ENCODE results near the gene ZNF621.
A peak's percentile ranks its signal among the peaks of the same experiment; 100 is the strongest.

The ZNF621 gene

DNA sequence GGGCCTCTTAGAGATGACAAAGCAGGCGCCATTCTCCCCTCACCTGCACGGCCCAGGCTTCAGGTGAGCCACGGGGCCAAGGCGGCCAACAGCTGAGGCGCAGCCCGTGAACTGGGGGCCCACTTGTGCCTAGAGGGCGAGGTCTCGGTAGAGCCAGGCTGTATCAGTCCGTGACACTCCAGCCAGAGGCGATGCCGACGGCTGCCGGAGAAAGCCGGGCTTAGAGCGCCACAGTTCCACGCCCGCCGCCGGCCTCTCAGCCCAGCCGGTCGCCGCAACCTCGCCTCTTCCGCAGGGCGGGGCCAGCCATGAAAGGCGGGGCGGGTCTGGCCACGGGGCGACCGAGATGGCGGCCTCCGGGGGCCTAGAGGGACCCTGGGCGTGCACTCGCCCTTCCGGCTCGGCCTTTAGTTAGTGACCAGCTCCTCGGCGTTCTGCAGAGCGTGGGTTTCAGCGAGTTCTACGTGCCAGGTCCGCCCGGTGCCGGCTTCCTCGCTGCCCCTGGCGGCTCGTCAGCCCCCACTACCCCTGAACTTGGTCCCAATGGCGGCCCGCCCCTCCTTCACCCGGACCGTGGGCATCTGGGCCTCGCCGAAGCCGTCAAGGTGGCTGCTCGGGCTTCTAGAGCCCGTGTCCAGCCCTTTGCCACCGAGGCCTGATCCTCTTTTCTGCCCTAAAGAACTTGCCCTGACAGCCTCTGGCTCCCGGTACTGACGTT lies at the start of gene ZNF621:
TSS of gene ZNF621 (plus strand) at position 393 of the 718 bp plus-strand sequence. CDS start 881 bp downstream, outside the sequence.
- DNase-seq (ENCODE audit: low spot score) = peak; percentile 82

DNA sequence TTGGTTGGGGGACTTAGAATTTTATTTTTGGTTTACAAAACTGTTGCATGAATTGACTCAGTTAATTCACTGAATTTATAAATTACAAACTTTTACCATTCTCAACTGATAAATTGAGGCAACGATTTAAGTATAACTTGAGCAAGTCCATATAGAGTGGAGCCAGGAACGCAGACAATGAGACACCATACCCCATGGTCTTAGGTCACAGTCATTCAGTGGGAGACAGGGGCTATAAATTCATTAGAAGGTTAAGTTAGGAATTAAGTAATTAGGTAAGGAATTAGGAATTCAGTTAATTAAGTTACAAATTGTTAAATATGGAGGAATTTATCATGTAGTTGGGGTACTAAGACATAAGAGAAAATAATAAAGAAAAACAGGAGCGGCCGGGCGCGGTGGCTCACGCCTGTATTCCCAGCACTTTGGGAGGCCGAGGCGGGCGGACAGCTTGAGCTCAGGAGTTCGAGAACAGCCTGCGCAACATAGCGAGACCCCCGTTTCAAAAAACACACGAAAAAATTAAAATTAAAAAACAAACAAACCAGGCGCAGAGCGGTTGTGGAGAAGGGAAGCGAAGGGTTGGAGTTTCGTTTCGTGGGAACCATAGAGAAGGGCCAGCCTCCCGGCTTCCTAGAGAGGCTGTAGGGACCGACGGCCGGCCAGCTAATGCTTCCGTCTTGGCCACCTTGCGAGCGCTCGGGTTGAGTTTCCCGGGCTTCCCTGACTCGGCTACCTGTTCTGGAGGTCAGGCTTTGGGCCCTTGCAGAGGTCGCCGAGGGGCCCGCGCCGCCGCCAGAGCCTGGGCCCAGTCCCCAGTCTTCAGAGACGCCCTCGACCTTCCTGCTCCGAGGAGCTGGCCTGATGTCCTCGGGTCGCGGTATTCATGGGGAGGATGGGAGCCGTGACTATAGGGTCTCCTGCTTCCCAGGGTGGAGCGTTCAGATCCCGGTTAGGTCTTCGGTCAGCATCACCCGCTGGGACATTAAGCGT lies 48.0 kb upstream of the ZNF621 start, which contains the start of gene ZNF619:
TSS of gene ZNF619 (plus strand) at position 645 of the 993 bp plus-strand sequence. CDS start 858 bp downstream, outside the sequence.
- peak; percentile 71 for DNase-seq (ENCODE audit: low spot score)

DNA sequence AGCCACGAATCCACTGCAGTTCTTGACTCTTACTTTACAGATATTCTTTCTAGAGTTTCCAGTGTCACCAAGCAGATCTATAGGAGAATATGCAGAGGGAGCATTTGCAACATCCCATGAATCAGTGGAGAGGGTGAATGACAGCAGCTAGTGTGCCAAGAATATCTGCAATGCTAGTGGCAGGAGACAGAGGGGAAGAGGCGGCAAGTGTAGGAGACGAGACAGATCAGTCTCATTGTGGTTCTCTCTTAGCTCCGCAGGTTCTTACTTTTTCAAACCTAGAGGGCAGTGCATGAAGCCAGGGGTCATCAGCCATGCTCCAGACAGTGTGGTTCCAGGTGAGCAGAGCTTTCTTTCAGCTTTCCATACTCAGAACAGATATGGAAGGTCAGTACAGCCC lies 47.1 kb upstream of the ZNF621 start:
- DNase-seq (ENCODE audit: low spot score) = peak; percentile 7

DNA sequence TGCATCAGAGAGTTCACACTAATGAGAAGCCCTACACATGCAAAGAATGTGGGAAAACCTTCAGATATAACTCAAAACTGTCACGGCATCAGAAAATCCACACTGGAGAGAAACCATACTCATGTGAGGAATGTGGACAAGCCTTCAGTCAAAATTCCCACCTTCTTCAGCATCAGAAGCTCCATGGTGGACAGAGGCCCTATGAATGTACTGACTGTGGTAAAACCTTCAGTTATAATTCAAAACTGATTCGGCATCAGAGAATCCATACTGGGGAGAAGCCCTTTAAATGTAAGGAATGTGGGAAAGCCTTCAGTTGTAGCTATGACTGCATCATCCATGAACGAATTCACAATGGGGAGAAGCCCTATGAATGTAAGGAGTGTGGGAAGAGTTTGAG lies 37.6 kb upstream of the ZNF621 start:
- no peak for DNase-seq (ENCODE audit: low spot score)

DNA sequence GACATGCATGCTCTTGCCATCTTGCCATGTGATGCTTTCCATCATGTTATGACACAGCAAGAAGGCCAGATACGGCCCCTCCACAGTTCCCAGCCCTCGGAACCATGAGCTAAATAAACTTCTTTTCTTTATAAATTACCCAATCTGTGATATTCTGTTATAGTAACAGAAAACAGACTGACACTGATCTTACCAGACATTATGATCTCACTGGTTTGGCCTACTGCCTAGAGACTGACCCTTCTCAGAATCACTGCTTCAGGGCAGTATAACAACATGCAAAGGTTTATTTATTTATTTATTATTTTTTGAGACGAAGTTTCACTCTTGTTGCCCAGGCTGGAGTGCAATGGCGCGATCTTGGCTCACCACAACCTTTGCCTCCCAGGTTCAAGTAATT lies 33.8 kb upstream of the ZNF621 start:
- DNase-seq (ENCODE audit: low spot score) = no peak

DNA sequence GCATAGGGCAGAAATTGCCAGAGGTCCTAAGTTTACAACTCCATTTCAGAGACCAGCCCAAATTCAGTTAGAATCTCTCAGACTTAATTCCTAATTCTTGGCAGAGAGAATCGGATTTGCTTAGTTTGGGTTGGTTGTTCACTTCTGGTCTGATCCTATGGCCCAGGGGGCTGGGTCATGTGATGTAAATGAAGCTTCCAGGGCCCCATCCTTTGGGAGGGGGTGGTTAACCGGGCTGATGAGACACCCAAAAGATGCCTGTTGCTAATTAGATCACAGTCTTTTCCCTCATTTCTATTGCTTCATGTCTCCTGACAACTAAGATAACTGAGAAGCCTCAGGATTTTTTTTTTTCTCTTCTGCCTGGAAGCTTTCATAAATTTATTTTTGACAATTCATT lies 30.1 kb upstream of the ZNF621 start:
- DNase-seq (ENCODE audit: low spot score) = no peak

DNA sequence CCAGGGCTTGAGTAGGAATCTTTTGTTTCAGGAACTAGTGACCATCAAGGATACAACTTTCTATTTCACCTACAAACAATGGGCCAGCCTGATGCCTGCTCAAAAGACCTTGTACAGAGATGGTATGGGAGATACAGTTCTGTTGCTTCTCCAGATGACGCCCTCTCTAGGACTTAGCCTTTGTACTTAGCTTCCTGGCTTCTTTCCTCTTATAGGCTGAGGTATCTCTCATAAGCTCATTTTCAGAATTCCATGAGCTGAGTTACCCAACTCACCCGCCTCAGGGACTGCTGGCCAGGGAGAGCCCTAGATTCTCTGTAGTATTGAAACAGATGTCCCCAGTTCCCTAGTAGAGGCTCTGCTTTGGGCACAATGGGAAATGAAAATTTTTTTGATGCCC lies 27.5 kb upstream of the ZNF621 start:
- no peak for DNase-seq (ENCODE audit: low spot score)

DNA sequence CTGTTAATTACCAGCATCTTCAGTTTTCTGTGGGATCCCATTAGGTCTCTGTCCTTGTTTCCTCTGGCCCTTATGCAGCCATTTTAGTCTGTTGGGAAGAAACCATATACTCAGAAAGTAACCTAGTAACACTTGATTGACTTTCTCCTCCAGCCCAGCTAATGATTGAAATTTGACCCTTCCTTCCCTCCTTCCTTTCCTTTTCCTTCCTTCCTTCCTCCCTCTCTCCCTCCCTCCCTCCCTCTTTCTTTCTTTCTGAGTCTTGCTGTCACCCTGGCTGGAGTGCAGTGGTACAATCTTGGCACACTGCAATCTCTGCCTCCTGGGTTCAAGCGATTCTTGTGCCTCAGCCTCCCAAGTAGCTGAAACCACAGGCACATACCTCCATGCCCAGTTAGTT lies 24.8 kb upstream of the ZNF621 start:
- no peak for DNase-seq (ENCODE audit: low spot score)

DNA sequence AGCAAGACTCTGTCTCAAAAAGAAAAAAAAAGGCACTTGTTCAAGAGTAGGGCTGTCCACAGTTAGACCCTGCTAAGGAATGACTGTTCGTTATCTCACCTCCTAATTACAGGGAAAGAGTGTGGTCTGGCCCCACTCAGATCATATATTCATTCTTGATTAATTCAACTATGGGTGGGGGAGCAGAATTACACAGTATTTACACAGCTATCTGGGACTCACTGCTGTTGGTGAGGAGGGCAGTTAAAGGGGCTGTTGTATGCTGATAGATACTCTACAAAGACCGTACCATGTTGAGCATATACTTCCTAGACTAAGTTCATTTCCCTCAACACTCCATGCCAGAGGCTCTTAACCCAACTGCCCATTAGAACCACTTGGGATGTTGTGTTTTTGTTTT lies 22.7 kb upstream of the ZNF621 start:
- no peak for DNase-seq (ENCODE audit: low spot score)

DNA sequence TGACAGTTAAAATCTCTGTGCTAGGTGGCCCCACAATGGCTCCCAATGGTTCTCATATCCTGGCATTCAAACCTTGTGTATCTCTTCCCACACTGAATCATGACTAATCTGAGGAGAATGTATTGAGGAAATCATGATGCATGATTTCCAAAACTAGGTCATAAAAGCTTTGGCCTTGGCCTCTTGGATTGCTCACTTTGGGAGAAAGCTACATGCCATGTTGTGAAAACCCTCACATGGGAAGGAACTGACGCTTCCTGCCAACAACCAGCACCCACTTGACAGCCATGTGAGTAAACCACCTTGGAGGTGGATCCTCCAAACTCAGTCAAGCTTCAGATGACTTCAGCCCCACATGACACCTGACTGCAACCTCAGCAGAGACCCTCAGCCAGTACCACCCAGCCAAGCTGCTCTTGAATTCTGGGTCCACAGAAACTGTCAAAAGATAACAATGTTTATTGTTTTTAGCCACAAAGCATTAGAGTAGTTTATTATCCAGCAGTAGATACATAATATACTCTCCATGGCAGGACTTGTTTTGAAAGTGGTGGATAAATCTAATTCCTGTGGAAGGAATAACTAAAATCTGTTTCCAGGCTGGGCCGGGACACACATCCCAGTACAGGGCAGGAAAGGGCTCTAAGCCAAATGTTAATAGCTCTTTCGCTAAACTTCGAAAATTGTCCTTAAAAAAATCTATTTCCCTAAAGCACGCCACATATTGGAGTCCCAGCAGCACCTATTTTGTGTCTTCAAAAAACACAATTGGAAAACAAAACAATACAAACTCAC lies 19.9 kb upstream of the ZNF621 start:
- DNase-seq (ENCODE audit: low spot score) = peak; percentile 100

DNA sequence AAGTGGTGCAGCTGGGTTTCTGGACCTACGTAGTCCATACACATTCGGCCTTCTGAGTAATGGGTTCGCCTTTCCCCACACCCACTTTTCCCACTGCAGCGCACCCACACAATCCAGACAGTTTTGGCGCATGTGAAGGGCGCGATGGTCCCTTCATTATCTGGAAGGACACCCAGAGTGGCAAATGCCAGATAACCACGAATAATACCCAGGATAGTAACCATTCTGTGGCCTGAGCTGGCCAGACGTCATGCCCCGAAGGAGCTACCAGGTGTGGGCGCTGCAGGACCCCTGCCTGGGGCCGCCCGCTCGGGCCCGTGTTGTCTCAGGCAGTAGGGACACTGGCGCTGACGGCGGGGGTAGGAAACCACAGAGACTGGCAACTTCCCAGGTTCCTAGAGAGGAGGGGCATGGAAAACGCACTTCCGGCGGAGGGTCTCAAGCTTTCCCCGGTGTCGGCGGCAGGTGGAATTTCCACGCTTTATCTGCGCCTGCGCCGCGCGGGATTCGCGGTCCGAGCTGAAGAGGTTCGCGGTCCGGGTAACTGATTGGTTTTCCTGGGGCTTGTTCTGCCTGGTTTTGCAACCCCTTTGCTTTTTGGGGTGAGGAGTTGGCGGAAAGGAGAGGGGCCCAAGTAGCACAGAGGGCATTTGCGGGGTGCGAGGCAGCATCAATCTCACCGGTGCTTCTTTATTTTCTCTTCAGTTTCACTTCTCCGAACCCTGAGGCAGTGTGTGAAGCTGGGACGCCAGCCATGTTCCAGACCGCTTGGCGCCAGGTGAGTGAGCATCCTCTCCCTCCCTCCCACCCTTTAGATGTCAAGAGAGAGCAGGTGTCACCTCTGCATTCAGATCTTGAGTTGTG lies 18.9 kb upstream of the ZNF621 start, which contains the start of gene ZNF620:
TSS of gene ZNF620 (plus strand) at position 441 of the 864 bp plus-strand sequence. CDS start at position 755, 314 bp downstream.
- DNase-seq (ENCODE audit: low spot score) = peak; percentile 51

DNA sequence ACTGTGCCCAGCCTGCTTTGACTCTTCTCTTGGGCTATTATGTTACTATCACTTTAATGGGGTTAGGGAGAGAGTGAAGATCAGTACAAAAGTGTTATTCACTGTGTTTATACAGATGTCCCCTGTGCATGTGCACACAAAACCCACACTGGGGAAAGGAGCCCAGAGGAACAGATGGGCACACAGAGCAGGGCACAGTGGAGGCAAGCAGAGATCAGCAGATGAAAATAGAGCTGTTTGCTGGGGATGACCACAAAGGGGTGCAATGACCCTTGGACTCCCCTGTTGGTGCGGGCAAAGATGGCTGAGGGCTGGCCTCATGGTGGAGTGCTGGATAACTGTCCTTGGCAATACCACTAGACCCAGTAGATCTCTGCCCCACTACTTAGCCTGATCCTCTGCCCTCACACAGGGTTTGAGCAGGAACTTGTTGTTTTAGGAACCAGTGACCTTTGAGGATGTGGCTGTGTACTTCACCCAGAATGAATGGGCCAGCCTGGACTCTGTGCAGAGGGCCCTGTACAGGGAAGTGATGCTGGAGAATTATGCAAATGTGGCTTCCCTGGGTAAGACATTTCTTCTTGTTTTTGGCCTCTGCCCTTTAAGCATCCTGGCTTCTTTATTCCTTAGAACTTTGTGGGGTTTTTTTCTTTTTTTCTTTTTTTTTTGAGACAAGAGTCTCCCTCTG lies 13.6 kb upstream of the ZNF621 start:
- DNase-seq (ENCODE audit: low spot score) = no peak

DNA sequence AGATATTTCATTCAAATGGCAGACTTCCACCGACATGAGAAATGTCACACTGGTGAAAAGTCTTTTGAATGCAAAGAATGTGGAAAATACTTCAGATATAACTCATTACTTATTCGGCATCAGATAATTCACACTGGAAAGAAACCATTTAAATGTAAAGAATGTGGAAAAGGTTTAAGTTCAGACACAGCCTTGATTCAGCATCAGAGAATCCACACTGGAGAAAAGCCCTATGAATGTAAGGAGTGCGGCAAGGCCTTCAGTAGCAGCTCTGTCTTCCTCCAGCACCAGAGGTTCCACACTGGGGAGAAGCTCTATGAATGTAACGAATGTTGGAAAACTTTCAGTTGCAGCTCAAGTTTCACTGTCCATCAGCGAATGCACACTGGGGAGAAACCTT lies 8.6 kb upstream of the ZNF621 start:
- DNase-seq (ENCODE audit: low spot score) = no peak

DNA sequence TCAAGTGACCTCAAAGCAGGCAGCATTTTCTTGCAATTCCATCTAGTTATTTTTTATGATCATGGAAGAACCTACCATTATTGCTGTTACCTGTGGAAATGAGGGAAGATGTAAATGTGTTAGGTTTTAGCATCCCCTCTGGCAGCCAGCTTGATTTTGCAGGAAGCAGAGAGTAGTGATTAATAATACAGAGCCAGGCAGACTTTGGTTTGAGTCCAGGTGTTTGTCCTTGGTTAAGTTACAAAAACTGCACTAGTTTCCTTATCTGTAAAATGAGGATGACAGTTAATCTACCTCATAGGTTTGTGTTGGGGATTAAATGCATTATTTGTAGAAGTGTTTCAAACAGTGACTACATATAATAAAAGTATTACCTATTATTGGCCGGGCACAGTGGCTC lies 6.7 kb upstream of the ZNF621 start:
- DNase-seq (ENCODE audit: low spot score) = no peak

DNA sequence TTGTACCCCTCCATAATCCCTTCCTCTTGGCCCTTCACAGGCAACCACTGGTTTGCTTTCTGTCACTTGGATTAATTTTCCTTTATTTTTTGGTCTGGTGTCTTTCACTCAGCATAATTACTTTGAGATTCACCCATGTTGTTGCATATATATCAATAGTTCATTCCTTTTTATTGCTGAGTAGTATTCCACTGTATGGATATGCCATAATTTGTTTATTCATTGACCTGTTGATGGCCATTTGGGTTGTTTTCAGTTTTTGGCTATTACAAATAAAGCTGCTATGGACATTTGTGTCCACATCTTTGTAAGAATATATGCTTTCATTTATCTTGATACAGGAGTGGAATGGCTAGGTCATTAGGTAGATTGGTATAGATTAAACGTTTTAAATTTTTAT lies 5.9 kb upstream of the ZNF621 start:
- no peak for DNase-seq (ENCODE audit: low spot score)

DNA sequence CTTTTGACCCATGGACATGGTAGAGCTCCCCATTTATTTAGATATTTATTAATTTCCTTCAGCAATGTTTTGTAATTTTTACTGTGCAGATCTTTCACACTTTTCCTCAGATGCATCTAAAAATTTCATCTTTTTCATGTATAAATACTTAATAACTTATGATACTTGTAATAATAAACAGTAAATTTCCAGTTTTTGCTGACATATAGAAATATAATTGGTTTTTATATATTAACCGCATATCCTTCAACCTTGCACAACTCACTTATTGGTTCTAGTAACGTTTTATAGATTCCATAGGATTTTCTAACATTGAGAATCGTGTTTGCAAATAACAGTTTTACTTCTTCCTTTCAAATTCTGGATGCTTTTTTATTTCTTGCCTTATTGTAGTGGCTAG lies 3.5 kb upstream of the ZNF621 start:
- DNase-seq (ENCODE audit: low spot score) = no peak

DNA sequence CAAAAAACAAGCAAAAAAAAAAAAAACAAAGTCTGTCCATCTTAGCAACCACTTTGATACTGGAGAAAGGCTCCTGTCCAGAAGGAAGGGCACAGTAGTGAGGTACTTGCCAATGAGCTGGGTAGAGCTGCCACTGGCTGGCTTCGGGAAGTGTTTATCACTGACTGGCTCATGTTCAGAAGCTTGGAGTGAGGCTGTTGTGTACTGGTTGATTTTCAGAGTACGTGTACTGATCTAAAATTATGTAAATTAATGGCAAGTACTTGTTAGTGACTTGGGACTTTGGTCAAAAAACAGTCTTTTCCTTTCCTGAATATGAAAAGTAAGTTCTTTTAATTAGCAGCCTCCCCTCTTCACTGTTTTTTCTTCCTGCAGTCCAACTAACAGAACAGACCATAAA lies 979 bp upstream of the ZNF621 start:
- DNase-seq (ENCODE audit: low spot score) = peak; percentile 1

DNA sequence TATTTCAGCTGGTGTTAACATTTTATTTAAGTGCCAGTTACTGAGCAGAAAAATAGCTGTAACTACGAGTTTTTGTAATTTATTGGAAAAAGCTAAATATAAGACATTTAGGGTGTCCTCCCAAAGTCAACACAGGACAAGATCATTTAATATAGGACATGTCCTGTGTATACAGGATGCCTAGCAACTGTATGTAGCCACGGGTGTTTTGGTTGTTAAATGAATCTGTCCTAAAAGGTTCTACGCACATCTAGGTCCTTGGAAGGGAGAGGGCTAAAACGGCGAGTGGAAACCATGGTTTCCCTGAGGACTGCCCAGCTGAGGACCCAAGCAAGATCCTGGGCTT lies 565 bp upstream of the ZNF621 start:
- DNase-seq (ENCODE audit: low spot score) = peak; percentile 3

DNA sequence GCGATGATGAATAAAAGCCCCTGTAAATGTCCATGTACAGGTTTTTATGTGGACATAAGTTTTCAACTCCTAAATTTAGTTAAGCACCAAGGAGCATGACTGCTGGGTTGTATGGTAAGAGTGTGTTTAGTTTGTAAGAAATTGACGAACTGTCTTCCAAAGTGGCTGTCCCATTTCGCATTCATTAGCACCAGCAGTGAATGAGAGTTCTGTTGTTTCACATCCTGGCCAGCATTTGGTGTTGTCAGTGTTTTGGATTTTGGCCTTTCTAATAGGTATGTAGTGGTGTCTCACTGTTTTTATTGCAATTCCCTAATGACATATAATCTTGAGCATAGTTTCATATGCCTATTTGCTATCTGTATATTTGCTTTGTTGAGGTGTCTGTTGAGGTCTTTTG lies 3.7 kb downstream of the ZNF621 start:
- no peak for DNase-seq (ENCODE audit: low spot score)

DNA sequence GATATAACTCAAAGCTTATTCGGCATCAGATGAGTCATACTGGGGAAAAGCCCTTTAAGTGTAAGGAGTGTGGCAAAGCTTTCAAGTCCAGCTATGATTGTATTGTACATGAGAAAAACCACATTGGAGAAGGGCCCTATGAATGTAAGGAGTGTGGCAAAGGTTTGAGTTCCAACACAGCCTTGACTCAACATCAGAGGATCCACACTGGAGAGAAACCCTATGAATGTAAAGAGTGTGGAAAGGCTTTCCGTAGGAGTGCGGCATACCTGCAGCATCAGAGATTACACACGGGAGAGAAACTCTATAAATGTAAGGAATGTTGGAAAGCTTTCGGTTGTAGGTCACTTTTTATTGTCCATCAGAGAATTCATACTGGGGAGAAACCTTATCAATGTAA lies 7.5 kb downstream of the ZNF621 start:
- DNase-seq (ENCODE audit: low spot score) = no peak

DNA sequence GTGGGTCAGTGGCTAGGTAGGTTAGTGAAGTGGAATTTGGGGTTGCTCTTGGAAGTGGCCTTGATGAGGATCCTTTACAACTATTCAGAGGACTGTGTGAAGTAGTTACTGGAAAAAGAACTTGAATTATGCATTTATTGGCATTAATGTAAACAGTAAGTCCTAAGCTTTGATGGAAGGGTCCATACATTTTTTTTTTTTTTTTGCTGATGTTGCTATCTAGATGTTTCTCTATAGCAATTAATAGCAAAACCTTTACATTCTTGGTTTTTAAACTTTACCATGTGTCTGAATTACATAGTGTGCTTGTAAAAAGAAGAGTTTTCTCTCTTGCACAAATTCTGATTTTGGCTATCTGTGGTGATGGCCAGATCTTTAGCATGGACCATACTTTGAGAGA lies 9.5 kb downstream of the ZNF621 start:
- no peak for DNase-seq (ENCODE audit: low spot score)

Data from kidney capillary endothelial cell (primary cell).